Measurements from ENCODE around the gene ETS2. TPM values are rescaled to one million over a fixed set of nuclear protein-coding genes. Genes with fewer than 3 reads are reported as not detected.

ETS2 gene
- total and polyA plus RNA-seq, 2 of the 8 experiments (the other 6 are each of a cell fraction or from before 2014, with no cell fraction given) = 11.0 to 45.1 TPM

DNA sequence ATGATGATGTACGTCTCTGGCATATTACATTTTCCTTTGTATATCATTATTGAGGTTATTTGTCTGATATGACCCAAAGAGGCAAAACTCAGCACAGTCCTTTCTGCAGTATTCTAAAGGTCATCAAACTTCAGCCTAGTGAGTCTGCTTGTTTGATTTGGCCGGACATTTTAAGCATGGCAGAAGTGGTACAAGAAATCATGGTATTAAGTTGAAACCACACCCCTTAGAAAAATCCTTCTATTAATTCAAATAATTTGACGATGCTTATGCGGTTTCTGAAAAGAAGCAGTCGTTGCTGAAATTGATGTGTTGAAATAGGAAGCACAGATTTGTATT lies 5.1 kb downstream of the ETS2 start:
- peak overlapping the region in 1 of 4 experiments; percentile 1; a peak in 1 of 8 replicates for H3K4me3 ChIP-seq (ENCODE audit: extremely low read depth in 1 of 4, insufficient read depth in 2 of 4, low read depth in 3 of 4, low read length in 4 of 4)
- 65% methylated on average over 5 of the region's 5 CpGs; no CpG with 5 or more reads in 1 of the 2 experiments for WGBS, 2 experiments (ENCODE audit: extremely low coverage in 1 of 2, insufficient coverage in 1 of 2, insufficient read length in 1 of 2, insufficient replicate concordance in 2 of 2, low coverage in 1 of 2, low lambda C conversion rate in 2 of 2, missing lambda C conversion rate in 1 of 2)
- no peak overlapping the region for H4K5ac ChIP-seq (ENCODE audit: insufficient read length, low read depth, low read length)
- H3K79me2 ChIP-seq (ENCODE audit: control insufficient read depth in 1 of 2, insufficient read depth in 2 of 2, low read length in 2 of 2) = peaks cover 8 to 55% of the 10 kb centered on the region in 2 experiments; a peak in 3 of 4 replicates
- H3K36me3 ChIP-seq (ENCODE audit: control insufficient read depth in 2 of 4, insufficient read depth in 4 of 4, low read length in 3 of 4) = peaks cover 11 to 48% (median 24%) of the 10 kb centered on the region in 4 experiments
- no peak overlapping the region for H2BK120ac ChIP-seq (replicated peaks; ENCODE audit: low read depth, low read length)
- H3K27ac ChIP-seq (ENCODE audit: low read depth, low read length) = no peak overlapping the region
- peak overlapping the region in 1 of 2 experiments; percentile 3; a peak in 1 of 4 replicates for H3K4me2 ChIP-seq (ENCODE audit: insufficient read depth in 1 of 2, low read depth in 2 of 2, low read length in 2 of 2)
- H2BK15ac ChIP-seq (ENCODE audit: low read length) = no peak overlapping the region
- ChIA-PET POLR2A (ENCODE audit: partially characterized antibody) (interaction anchor here (0.9 to 1.4 kb wide), 2 partner anchors 77 to 220 kb away, joined by 3 read pairs; no protein-coding TSS in a partner anchor), CTCF (ENCODE audit: partially characterized antibody) (interaction anchor here (1.0 to 1.1 kb wide), 3 partner anchors 111 to 326 kb away, joined by 3 read pairs; no protein-coding TSS in a partner anchor)
- no peaks in the 10 kb centered on the region for H3K9me3 ChIP-seq (ENCODE audit: insufficient read depth in 2 of 2, low read depth in 1 of 2, low read length in 1 of 2)
- H4K20me1 ChIP-seq (replicated peaks in 1 of 2; ENCODE audit: control insufficient read depth in 1 of 2, insufficient read depth in 2 of 2, low read length in 2 of 2) = peaks cover 0 to 3% of the 10 kb centered on the region in 2 experiments
- H3K4ac ChIP-seq (replicated peaks; ENCODE audit: insufficient read length, low read depth, low read length) = no peak overlapping the region
- no peak overlapping the region for H3K14ac ChIP-seq (ENCODE audit: insufficient read length)
- DNase-seq (ENCODE audit: low read depth in 1 of 2, low spot score in 2 of 2) (no peak), FAIRE-seq (no peak)
- H3K79me1 ChIP-seq (ENCODE audit: low read depth, low read length) = no peaks in the 10 kb centered on the region; the same call in 1 of the 2 replicates
- H2BK5ac ChIP-seq (ENCODE audit: low read depth, low read length) = no peak overlapping the region
- H3K18ac ChIP-seq (ENCODE audit: extremely low read depth, low read length) = no peak overlapping the region
- no peak overlapping the region for H2BK20ac ChIP-seq (ENCODE audit: low read length)
- H3K27me3 ChIP-seq (replicated peaks in 1 of 4; ENCODE audit: control insufficient read depth in 3 of 4, extremely low read depth in 1 of 4, insufficient read depth in 3 of 4, low read length in 3 of 4) = no peaks in the 10 kb centered on the region
- no peak overlapping the region for H3K23ac ChIP-seq (ENCODE audit: insufficient read length)
- no peak overlapping the region for H2AK5ac ChIP-seq (ENCODE audit: low read depth, low read length)
- no peak overlapping the region for H4K8ac ChIP-seq (ENCODE audit: extremely low read depth, insufficient read depth, low read length)
- H3K23me2 ChIP-seq (ENCODE audit: low read depth, low read length) = peaks cover 4% of the 10 kb centered on the region; the same call in 1 of the 2 replicates
- H2BK12ac ChIP-seq (ENCODE audit: low read depth, low read length) = no peak overlapping the region
- no peak overlapping the region for H3K9ac ChIP-seq (replicated peaks in 1 of 4; ENCODE audit: extremely low read depth in 1 of 4, low read depth in 3 of 4, low read length in 3 of 4)
- H3K4me1 ChIP-seq (replicated peaks in 1 of 4; ENCODE audit: control insufficient read depth in 3 of 4, insufficient read depth in 4 of 4, low read length in 3 of 4) = peaks cover 19 to 35% (median 30%) of the 10 kb centered on the region in 4 experiments
- no peak overlapping the region for H3K56ac ChIP-seq (replicated peaks; ENCODE audit: insufficient read length, low read depth, low read length)
- no peak overlapping the region for H2AFZ ChIP-seq (ENCODE audit: low read length)
- no peak overlapping the region for H4K91ac ChIP-seq (replicated peaks; ENCODE audit: insufficient read length, low read length)
- TF ChIP-seq TEAD4 (IDR thresholded peaks at IDR 0.05; ENCODE audit: low read depth, low read length) = no peak
